ENCODE data around the gene CABLES1.

The CABLES1 gene

GRCh38 chr18:23159344-23159743 lies 24.1 kb downstream of the CABLES1 start:
- Mint-ChIP-seq H3K4me3 (no peak overlapping the region), H3K9me3 (no peaks in the 10 kb centered on the region), H3K4me1 (ENCODE audit: low read depth) (peaks cover 11% of the 10 kb centered on the region), H3K27ac (no peak overlapping the region), H3K36me3 (ENCODE audit: low read depth) (no peaks in the 10 kb centered on the region), H3K27me3 (ENCODE audit: low read depth) (no peaks in the 10 kb centered on the region)
- DNase-seq (ENCODE audit: low spot score): no peak

- no peaks in the 10 kb centered on the region for H3K36me3 Mint-ChIP-seq (ENCODE audit: low read depth)
- no peak overlapping the region for H3K27ac Mint-ChIP-seq
- peaks cover 14% of the 10 kb centered on the region for H3K4me1 Mint-ChIP-seq (ENCODE audit: low read depth)
- no peak overlapping the region for H3K4me3 Mint-ChIP-seq
- H3K9me3 Mint-ChIP-seq: no peaks in the 10 kb centered on the region
- DNase-seq (ENCODE audit: low spot score): no peak
- no peaks in the 10 kb centered on the region for H3K27me3 Mint-ChIP-seq (ENCODE audit: low read depth)
Observed at GRCh38 chr18:23162473-23162872, 27.2 kb downstream of the CABLES1 start.

- no peak for DNase-seq (ENCODE audit: low spot score)
- no peaks in the 10 kb centered on the region for H3K27me3 Mint-ChIP-seq (ENCODE audit: low read depth)
- H3K9me3 Mint-ChIP-seq: no peaks in the 10 kb centered on the region
- no peak overlapping the region for H3K27ac Mint-ChIP-seq
- H3K4me3 Mint-ChIP-seq: no peak overlapping the region
- H3K4me1 Mint-ChIP-seq (ENCODE audit: low read depth): peaks cover 14% of the 10 kb centered on the region
- no peaks in the 10 kb centered on the region for H3K36me3 Mint-ChIP-seq (ENCODE audit: low read depth)
Observed at GRCh38 chr18:23163786-23164533, 28.7 kb downstream of the CABLES1 start.

- Mint-ChIP-seq H3K27ac (no peak overlapping the region), H3K4me1 (ENCODE audit: low read depth) (peaks cover 14% of the 10 kb centered on the region), H3K27me3 (ENCODE audit: low read depth) (no peaks in the 10 kb centered on the region), H3K4me3 (no peak overlapping the region), H3K9me3 (no peaks in the 10 kb centered on the region), H3K36me3 (ENCODE audit: low read depth) (no peaks in the 10 kb centered on the region)
- no peak for DNase-seq (ENCODE audit: low spot score)
Observed at GRCh38 chr18:23165271-23166068, 30.2 kb downstream of the CABLES1 start.

- H3K9me3 Mint-ChIP-seq: no peaks in the 10 kb centered on the region
- DNase-seq (ENCODE audit: low spot score): no peak
- H3K4me1 Mint-ChIP-seq (ENCODE audit: low read depth): peaks cover 14% of the 10 kb centered on the region
- no peak overlapping the region for H3K4me3 Mint-ChIP-seq
- H3K27me3 Mint-ChIP-seq (ENCODE audit: low read depth): no peaks in the 10 kb centered on the region
- no peaks in the 10 kb centered on the region for H3K36me3 Mint-ChIP-seq (ENCODE audit: low read depth)
- H3K27ac Mint-ChIP-seq: no peak overlapping the region
Observed at GRCh38 chr18:23166891-23167541, 31.7 kb downstream of the CABLES1 start.

GRCh38 chr18:23169673-23170044 lies 34.4 kb downstream of the CABLES1 start:
- no peak for DNase-seq (ENCODE audit: low spot score)
- no peak overlapping the region for H3K27ac Mint-ChIP-seq

GRCh38 chr18:23170137-23170536 lies 34.9 kb downstream of the CABLES1 start:
- Mint-ChIP-seq H3K4me3 (no peak overlapping the region), H3K27me3 (ENCODE audit: low read depth) (no peaks in the 10 kb centered on the region), H3K4me1 (ENCODE audit: low read depth) (peaks cover 3% of the 10 kb centered on the region), H3K36me3 (ENCODE audit: low read depth) (no peaks in the 10 kb centered on the region), H3K27ac (no peak overlapping the region), H3K9me3 (no peaks in the 10 kb centered on the region)
- no peak for DNase-seq (ENCODE audit: low spot score)

More at GRCh38 chr18:23169673-23170044, 34.4 kb downstream of the CABLES1 start:
- peaks cover 3% of the 10 kb centered on the region for H3K4me1 Mint-ChIP-seq (ENCODE audit: low read depth)
- no peaks in the 10 kb centered on the region for H3K27me3 Mint-ChIP-seq (ENCODE audit: low read depth)
- H3K4me3 Mint-ChIP-seq: no peak overlapping the region
- H3K36me3 Mint-ChIP-seq (ENCODE audit: low read depth): no peaks in the 10 kb centered on the region
- no peaks in the 10 kb centered on the region for H3K9me3 Mint-ChIP-seq

GRCh38 chr18:23171581-23172156 lies 36.4 kb downstream of the CABLES1 start:
- Mint-ChIP-seq H3K36me3 (ENCODE audit: low read depth) (no peaks in the 10 kb centered on the region), H3K27ac (no peak overlapping the region)

GRCh38 chr18:23172591-23173380 lies 37.5 kb downstream of the CABLES1 start:
- no peaks in the 10 kb centered on the region for H3K36me3 Mint-ChIP-seq (ENCODE audit: low read depth)
- no peaks in the 10 kb centered on the region for H3K4me1 Mint-ChIP-seq (ENCODE audit: low read depth)
- no peaks in the 10 kb centered on the region for H3K9me3 Mint-ChIP-seq
- no peak for DNase-seq (ENCODE audit: low spot score)
- no peak overlapping the region for H3K27ac Mint-ChIP-seq
- H3K4me3 Mint-ChIP-seq: no peak overlapping the region
- no peaks in the 10 kb centered on the region for H3K27me3 Mint-ChIP-seq (ENCODE audit: low read depth)

More at GRCh38 chr18:23171581-23172156, 36.4 kb downstream of the CABLES1 start:
- DNase-seq (ENCODE audit: low spot score): no peak
- H3K9me3 Mint-ChIP-seq: no peaks in the 10 kb centered on the region
- no peak overlapping the region for H3K4me3 Mint-ChIP-seq
- H3K4me1 Mint-ChIP-seq (ENCODE audit: low read depth): peaks cover 3% of the 10 kb centered on the region
- no peaks in the 10 kb centered on the region for H3K27me3 Mint-ChIP-seq (ENCODE audit: low read depth)

GRCh38 chr18:23173912-23174311 lies 38.6 kb downstream of the CABLES1 start:
- Mint-ChIP-seq H3K27me3 (ENCODE audit: low read depth) (no peaks in the 10 kb centered on the region), H3K36me3 (ENCODE audit: low read depth) (no peaks in the 10 kb centered on the region), H3K9me3 (no peaks in the 10 kb centered on the region), H3K4me1 (ENCODE audit: low read depth) (no peaks in the 10 kb centered on the region), H3K4me3 (no peak overlapping the region), H3K27ac (no peak overlapping the region)
- DNase-seq (ENCODE audit: low spot score): no peak

GRCh38 chr18:23176701-23177432 lies 41.6 kb downstream of the CABLES1 start:
- Mint-ChIP-seq H3K9me3 (no peaks in the 10 kb centered on the region), H3K4me3 (no peak overlapping the region), H3K4me1 (ENCODE audit: low read depth) (peaks cover 11% of the 10 kb centered on the region), H3K36me3 (ENCODE audit: low read depth) (no peaks in the 10 kb centered on the region), H3K27ac (no peak overlapping the region), H3K27me3 (ENCODE audit: low read depth) (no peaks in the 10 kb centered on the region)
- no peak for DNase-seq (ENCODE audit: low spot score)

GRCh38 chr18:23177433-23178072 lies 42.3 kb downstream of the CABLES1 start:
- no peak overlapping the region for H3K4me3 Mint-ChIP-seq
- H3K4me1 Mint-ChIP-seq (ENCODE audit: low read depth): peaks cover 11% of the 10 kb centered on the region
- DNase-seq (ENCODE audit: low spot score): no peak
- no peaks in the 10 kb centered on the region for H3K36me3 Mint-ChIP-seq (ENCODE audit: low read depth)
- H3K27ac Mint-ChIP-seq: no peak overlapping the region
- no peaks in the 10 kb centered on the region for H3K9me3 Mint-ChIP-seq
- H3K27me3 Mint-ChIP-seq (ENCODE audit: low read depth): no peaks in the 10 kb centered on the region
